ENCODE results near the gene RBM28.
A peak's percentile ranks its signal among the peaks of the same experiment; 100 is the strongest.

Gene RBM28

DNA sequence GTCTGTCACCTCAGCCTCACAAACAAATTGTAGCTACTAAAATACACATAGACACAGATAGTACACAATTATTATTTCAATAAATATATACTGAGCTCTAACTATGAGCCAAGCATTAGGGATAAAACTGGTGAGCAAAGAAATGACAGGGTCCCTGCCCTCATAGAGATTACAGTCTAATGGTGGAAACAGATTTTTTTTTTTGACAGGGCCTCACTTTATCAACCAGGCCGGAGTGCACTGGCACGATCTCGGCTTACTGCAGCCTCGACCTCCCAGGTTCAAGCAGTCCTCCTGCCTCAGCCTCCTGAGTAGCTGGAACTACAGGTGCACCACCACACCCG is 695 bp upstream of the RBM28 start:
- Mint-ChIP-seq H3K4me3 (peak overlapping the region; percentile 49), H3K27me3 (peaks cover 9% of the 10 kb centered on the region), H3K4me1 (peaks cover 17% of the 10 kb centered on the region), H3K27ac (no peak overlapping the region), H3K36me3 (peaks cover 5% of the 10 kb centered on the region), H3K9me3 (no peaks in the 10 kb centered on the region)
- no peak for ATAC-seq

- Mint-ChIP-seq H3K27ac (no peak overlapping the region), H3K4me1 (peaks cover 17% of the 10 kb centered on the region), H3K4me3 (no peak overlapping the region), H3K36me3 (peaks cover 21% of the 10 kb centered on the region), H3K9me3 (no peaks in the 10 kb centered on the region), H3K27me3 (no peaks in the 10 kb centered on the region)
- no peak for ATAC-seq
Observed at GRCh38 chr7:128341733-128342132, 2.0 kb downstream of the RBM28 start.

DNA sequence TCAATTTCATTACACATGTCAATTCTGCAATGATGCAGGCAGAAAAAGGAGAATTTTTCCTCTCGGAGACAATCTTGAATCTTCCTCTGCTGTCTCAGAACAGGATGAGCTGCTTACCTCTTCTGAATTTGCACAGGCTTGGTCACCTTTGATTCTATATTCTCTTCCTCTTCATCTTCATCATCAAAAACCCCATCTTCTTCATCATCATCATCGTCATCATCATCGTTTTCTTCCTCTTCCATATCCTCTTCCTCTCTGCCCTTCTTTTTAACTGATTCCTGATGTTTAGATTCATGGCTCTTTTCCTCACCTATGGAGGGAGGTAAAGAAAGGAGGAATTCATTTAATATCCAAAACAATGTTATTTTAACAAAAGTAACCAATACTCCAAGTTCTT is 8.0 kb downstream of the RBM28 start:
- no peak overlapping the region for H3K4me3 Mint-ChIP-seq
- ATAC-seq: no peak
- no peaks in the 10 kb centered on the region for H3K27me3 Mint-ChIP-seq
- H3K36me3 Mint-ChIP-seq: peaks cover 64% of the 10 kb centered on the region
- no peaks in the 10 kb centered on the region for H3K9me3 Mint-ChIP-seq
- H3K27ac Mint-ChIP-seq: no peak overlapping the region
- no peaks in the 10 kb centered on the region for H3K4me1 Mint-ChIP-seq

DNA sequence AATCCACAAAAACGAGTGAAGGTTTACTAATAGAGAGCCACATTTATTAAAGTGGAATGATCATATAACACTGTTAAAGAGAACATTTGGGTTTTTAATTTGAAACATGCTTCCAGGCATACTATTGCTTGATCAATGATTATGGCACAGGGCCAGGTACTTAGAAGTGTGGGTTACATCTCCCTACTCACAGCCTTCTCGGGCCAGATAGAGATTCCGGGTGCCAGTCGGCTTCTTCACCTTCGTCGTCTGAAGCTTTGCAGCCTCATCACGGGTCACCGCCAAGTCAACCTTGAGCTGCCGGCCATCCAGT is 19.4 kb downstream of the RBM28 start:
- Mint-ChIP-seq H3K4me3 (no peak overlapping the region), H3K27ac (no peak overlapping the region), H3K36me3 (peaks cover 62% of the 10 kb centered on the region), H3K4me1 (no peaks in the 10 kb centered on the region), H3K27me3 (no peaks in the 10 kb centered on the region), H3K9me3 (no peaks in the 10 kb centered on the region)
- no peak for ATAC-seq

- no peak overlapping the region for H3K4me3 Mint-ChIP-seq
- H3K4me1 Mint-ChIP-seq: no peaks in the 10 kb centered on the region
- ATAC-seq: no peak
- H3K9me3 Mint-ChIP-seq: no peaks in the 10 kb centered on the region
- peaks cover 68% of the 10 kb centered on the region for H3K36me3 Mint-ChIP-seq
- no peaks in the 10 kb centered on the region for H3K27me3 Mint-ChIP-seq
- no peak overlapping the region for H3K27ac Mint-ChIP-seq
Observed at GRCh38 chr7:128323459-128324367, 20.0 kb downstream of the RBM28 start.

GRCh38 chr7:128323040-128323439 is 20.7 kb downstream of the RBM28 start:
- Mint-ChIP-seq H3K4me3 (no peak overlapping the region), H3K4me1 (no peaks in the 10 kb centered on the region), H3K9me3 (no peaks in the 10 kb centered on the region), H3K27me3 (no peaks in the 10 kb centered on the region), H3K36me3 (peaks cover 72% of the 10 kb centered on the region), H3K27ac (no peak overlapping the region)
- ATAC-seq: no peak

DNA sequence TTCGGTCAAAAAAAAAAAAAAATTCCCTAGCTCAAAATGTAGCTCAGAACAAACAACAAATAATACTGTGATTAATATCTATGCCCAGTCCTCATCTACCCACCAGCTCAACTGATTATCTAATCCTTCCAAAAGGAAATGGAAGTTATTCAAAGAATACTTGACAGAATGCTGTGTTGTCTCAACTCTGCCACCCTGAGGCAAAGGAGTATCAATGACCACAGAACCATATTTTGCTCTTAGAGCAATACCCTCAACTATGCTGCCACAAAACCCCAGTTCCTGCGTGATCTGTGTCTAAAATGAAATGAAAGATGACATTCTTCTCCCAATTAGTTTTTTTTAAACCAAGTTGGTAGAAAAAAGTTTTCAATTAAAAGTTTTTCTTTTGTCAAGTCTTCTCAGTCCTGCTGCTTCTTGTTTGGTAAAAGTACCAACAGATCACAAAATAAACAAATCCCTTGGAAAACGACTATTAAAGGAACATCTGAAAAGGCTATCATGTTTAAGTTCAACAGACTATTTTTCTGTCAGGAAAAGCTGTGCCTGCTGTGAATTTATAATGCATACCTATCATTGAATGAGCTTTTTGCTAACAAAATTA is 21.6 kb downstream of the RBM28 start:
- Mint-ChIP-seq H3K4me3 (no peak overlapping the region), H3K27ac (no peak overlapping the region), H3K4me1 (no peaks in the 10 kb centered on the region), H3K9me3 (no peaks in the 10 kb centered on the region), H3K36me3 (peaks cover 75% of the 10 kb centered on the region), H3K27me3 (no peaks in the 10 kb centered on the region)
- ATAC-seq: no peak

DNA sequence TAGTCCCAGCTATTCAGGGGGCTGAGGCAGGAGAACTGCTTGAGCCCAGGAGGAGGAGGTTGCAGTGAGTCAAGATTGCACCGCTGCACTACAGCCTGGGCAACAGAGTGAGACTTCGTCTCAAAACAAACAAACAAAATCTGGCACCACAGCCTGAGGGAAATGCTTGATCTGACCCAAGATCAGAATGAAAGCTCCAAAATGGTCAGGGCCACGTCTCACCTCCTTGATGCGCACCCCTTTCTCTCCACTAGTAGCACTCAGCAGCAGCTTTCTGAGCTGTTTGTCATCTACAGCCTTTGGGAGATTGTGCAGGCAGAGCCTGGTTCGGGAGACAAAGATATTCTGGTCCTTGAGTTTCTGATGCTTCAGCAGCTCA is 22.7 kb downstream of the RBM28 start:
- no peak overlapping the region for H3K4me3 Mint-ChIP-seq
- H3K27ac Mint-ChIP-seq: no peak overlapping the region
- H3K4me1 Mint-ChIP-seq: no peaks in the 10 kb centered on the region
- H3K9me3 Mint-ChIP-seq: no peaks in the 10 kb centered on the region
- no peak for ATAC-seq
- H3K27me3 Mint-ChIP-seq: no peaks in the 10 kb centered on the region
- H3K36me3 Mint-ChIP-seq: peaks cover 79% of the 10 kb centered on the region

DNA sequence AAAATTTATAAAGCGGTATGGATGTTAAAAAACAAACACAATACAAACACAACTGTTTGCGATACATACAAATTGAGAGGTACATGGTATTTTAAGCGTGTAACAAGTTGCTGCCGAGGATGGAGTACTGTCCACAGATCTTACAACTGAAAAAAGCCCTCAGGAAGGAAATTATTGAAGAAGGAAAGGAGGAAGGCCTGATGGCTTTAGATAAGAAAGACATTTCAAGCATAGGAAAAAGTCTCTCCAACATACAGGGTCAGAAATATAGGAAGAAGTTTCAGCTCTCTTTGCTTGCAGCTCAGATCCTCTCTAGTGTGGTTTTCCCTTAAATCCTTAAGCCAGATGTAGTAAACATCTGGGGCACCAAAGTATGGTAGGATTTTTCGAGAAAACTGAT is 25.0 kb downstream of the RBM28 start:
- ATAC-seq: no peak
- Mint-ChIP-seq H3K27ac (no peak overlapping the region), H3K36me3 (peaks cover 80% of the 10 kb centered on the region), H3K4me1 (no peaks in the 10 kb centered on the region), H3K9me3 (no peaks in the 10 kb centered on the region), H3K4me3 (no peak overlapping the region), H3K27me3 (no peaks in the 10 kb centered on the region)

DNA sequence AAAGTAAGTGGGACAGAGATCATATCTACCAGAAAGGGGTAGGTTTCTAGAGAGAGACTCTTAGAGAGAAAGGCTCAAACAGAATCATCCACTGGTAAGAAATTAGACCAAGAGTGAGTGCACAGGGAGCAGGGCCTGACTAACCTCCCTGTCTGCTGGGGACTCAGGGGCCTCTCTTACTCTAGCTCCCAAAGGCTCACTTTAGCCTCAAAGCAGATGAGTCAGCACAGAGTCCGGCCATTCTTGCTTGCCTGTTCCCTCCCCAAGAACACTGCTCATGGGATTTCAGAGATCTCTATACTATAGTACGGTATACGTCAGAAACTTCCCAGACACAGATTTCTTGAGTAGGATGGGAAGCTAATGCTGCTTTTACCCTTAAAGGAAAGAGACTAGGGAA is 32.7 kb downstream of the RBM28 start:
- no peak for ATAC-seq
- H3K9me3 Mint-ChIP-seq: no peaks in the 10 kb centered on the region
- no peak overlapping the region for H3K4me3 Mint-ChIP-seq
- no peaks in the 10 kb centered on the region for H3K27me3 Mint-ChIP-seq
- no peaks in the 10 kb centered on the region for H3K4me1 Mint-ChIP-seq
- H3K27ac Mint-ChIP-seq: no peak overlapping the region
- peaks cover 82% of the 10 kb centered on the region for H3K36me3 Mint-ChIP-seq

- no peak for ATAC-seq
- Mint-ChIP-seq H3K4me3 (no peak overlapping the region), H3K4me1 (no peaks in the 10 kb centered on the region), H3K27me3 (no peaks in the 10 kb centered on the region), H3K36me3 (peaks cover 82% of the 10 kb centered on the region), H3K27ac (no peak overlapping the region), H3K9me3 (no peaks in the 10 kb centered on the region)
Observed at GRCh38 chr7:128310499-128310898, 33.2 kb downstream of the RBM28 start.

GRCh38 chr7:128309976-128310375 is 33.7 kb downstream of the RBM28 start:
- peaks cover 82% of the 10 kb centered on the region for H3K36me3 Mint-ChIP-seq
- no peak for ATAC-seq
- no peak overlapping the region for H3K4me3 Mint-ChIP-seq
- H3K4me1 Mint-ChIP-seq: no peaks in the 10 kb centered on the region
- no peak overlapping the region for H3K27ac Mint-ChIP-seq
- no peaks in the 10 kb centered on the region for H3K27me3 Mint-ChIP-seq
- no peaks in the 10 kb centered on the region for H3K9me3 Mint-ChIP-seq

- H3K4me3 Mint-ChIP-seq: no peak overlapping the region
- H3K4me1 Mint-ChIP-seq: no peaks in the 10 kb centered on the region
- H3K27me3 Mint-ChIP-seq: no peaks in the 10 kb centered on the region
- no peak for ATAC-seq
- peaks cover 75% of the 10 kb centered on the region for H3K36me3 Mint-ChIP-seq
- H3K9me3 Mint-ChIP-seq: no peaks in the 10 kb centered on the region
- H3K27ac Mint-ChIP-seq: no peak overlapping the region
Observed at GRCh38 chr7:128309124-128309523, 34.6 kb downstream of the RBM28 start.

DNA sequence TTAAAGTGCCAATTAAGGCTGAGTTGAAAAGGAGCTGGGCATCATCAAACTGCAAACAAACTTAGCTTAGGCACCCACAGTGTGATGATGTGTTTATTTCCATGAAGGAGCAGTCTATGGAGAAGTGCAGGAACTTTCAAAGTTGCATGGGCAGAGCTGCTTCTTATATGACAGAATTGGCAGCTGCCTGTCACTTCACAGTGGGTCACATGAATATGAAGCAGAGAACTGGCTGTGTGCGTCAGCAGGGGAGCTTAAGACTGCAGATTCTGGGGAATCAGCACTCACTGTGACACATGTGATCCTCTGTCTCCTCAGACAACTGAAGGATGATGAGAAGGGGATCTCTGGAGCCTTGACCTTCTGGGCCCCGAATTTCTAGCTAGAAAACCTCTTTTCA is 36.6 kb downstream of the RBM28 start:
- peaks cover 76% of the 10 kb centered on the region for H3K36me3 Mint-ChIP-seq
- ATAC-seq: no peak
- peaks cover 6% of the 10 kb centered on the region for H3K4me1 Mint-ChIP-seq
- H3K4me3 Mint-ChIP-seq: no peak overlapping the region
- no peaks in the 10 kb centered on the region for H3K27me3 Mint-ChIP-seq
- H3K27ac Mint-ChIP-seq: no peak overlapping the region
- no peaks in the 10 kb centered on the region for H3K9me3 Mint-ChIP-seq

GRCh38 chr7:128304212-128304611 is 39.5 kb downstream of the RBM28 start:
- no peak for ATAC-seq
- Mint-ChIP-seq H3K27me3 (no peaks in the 10 kb centered on the region), H3K27ac (peak overlapping the region; percentile 63), H3K36me3 (peaks cover 65% of the 10 kb centered on the region), H3K4me1 (peaks cover 6% of the 10 kb centered on the region), H3K9me3 (no peaks in the 10 kb centered on the region), H3K4me3 (no peak overlapping the region)

DNA sequence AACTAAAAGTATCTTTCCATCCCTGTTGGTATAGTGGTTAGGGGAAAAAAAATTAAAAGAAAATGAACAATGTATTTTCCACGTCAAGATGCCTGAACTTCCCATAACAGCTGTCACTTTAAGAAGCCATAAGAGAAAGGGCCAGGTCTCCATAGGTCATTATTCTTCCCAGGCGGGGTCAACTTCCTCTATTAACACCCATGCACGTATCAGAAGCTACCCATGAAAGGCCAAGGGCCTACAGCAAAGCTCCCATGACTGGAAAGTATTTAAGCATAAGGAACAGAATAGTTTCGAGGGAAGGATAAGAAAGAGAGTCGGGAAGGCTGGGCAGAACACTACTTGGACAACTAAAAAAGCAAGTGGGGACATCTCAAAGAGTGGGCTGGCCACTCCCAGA is 40.1 kb downstream of the RBM28 start:
- H3K4me3 Mint-ChIP-seq: no peak overlapping the region
- peak overlapping the region; percentile 63 for H3K27ac Mint-ChIP-seq
- no peaks in the 10 kb centered on the region for H3K27me3 Mint-ChIP-seq
- ATAC-seq: peak; percentile 78
- H3K9me3 Mint-ChIP-seq: no peaks in the 10 kb centered on the region
- H3K36me3 Mint-ChIP-seq: peaks cover 59% of the 10 kb centered on the region
- peaks cover 6% of the 10 kb centered on the region for H3K4me1 Mint-ChIP-seq
